ENCODE results near the gene LRRIQ4.

Gene LRRIQ4

GRCh38 chr3:169869484-169870220 is 57.0 kb downstream of the LRRIQ4 start, which contains the start of gene LRRC31:
TSS of gene LRRC31 (minus strand) at chr3:169869935. CDS start at chr3:169869807, 128 bp downstream.
- no peak within 1 kb of the TSS for H3K27ac ChIP-seq (ENCODE audit: low read depth, low read length)
- no peak within 1 kb of the TSS for H4K8ac ChIP-seq (ENCODE audit: low read depth, low read length)
- H2BK12ac ChIP-seq (ENCODE audit: low read length), result no peak within 1 kb of the TSS
- H2BK120ac ChIP-seq (ENCODE audit: insufficient read depth, low read length, poor library complexity), result no peak within 1 kb of the TSS
- H3K23ac ChIP-seq (ENCODE audit: low read length), result no peak within 1 kb of the TSS
- H3K4me1 ChIP-seq (ENCODE audit: control insufficient read depth in 1 of 2, insufficient read depth in 2 of 2, low read length in 2 of 2), result no peaks in the 10 kb centered on the region
- no peak within 1 kb of the TSS for H3K18ac ChIP-seq (ENCODE audit: low read length)
- H2AFZ ChIP-seq (ENCODE audit: insufficient read depth, low read length, poor library complexity), result no peak within 1 kb of the TSS
- H3K79me1 ChIP-seq (ENCODE audit: low read length), result no peaks in the 10 kb centered on the region
- no peak within 1 kb of the TSS for H3K4ac ChIP-seq (ENCODE audit: low read depth, low read length)
- H3K36me3 ChIP-seq (ENCODE audit: control insufficient read depth in 1 of 2, insufficient read depth in 2 of 2, low read length in 2 of 2), result no peaks in the 10 kb centered on the region
- H3K14ac ChIP-seq (ENCODE audit: low read length), result no peak within 1 kb of the TSS
- H3K4me2 ChIP-seq (ENCODE audit: low read length), result no peak within 1 kb of the TSS
- no peak within 1 kb of the TSS for H3K4me3 ChIP-seq (ENCODE audit: low read depth, low read length)
- WGBS (ENCODE audit: extremely low coverage, insufficient coverage, insufficient read length), result no CpG with 5 or more reads among the region's 2 CpGs
- H3K79me2 ChIP-seq (ENCODE audit: control insufficient read depth, insufficient read depth, low read length, poor library complexity), result no peaks in the 10 kb centered on the region
- no peaks in the 10 kb centered on the region for H3K27me3 ChIP-seq (ENCODE audit: insufficient read depth, low read length)
- no peak within 1 kb of the TSS for H4K91ac ChIP-seq (ENCODE audit: low read depth, low read length)
- H3K9ac ChIP-seq (ENCODE audit: low read length), result no peak within 1 kb of the TSS
- DNase-seq, result no peak
- no peak within 1 kb of the TSS for H4K12ac ChIP-seq (ENCODE audit: low read depth, low read length)
- no peak within 1 kb of the TSS for H2AK5ac ChIP-seq (ENCODE audit: low read length)
- H3K9me3 ChIP-seq (ENCODE audit: insufficient read depth, low read depth, low read length), result no peaks in the 10 kb centered on the region
- no peak within 1 kb of the TSS for H2BK5ac ChIP-seq (ENCODE audit: low read depth, low read length, poor library complexity)

- H3K27me3 ChIP-seq (ENCODE audit: insufficient read depth, low read length), result no peaks in the 10 kb centered on the region
- no peaks in the 10 kb centered on the region for H3K79me2 ChIP-seq (ENCODE audit: control insufficient read depth, insufficient read depth, low read length, poor library complexity)
- no peak overlapping the region for H3K23ac ChIP-seq (ENCODE audit: low read length)
- H3K36me3 ChIP-seq (ENCODE audit: control insufficient read depth in 1 of 2, insufficient read depth in 2 of 2, low read length in 2 of 2), result no peaks in the 10 kb centered on the region
- no peak for DNase-seq
- no peak overlapping the region for H2BK12ac ChIP-seq (ENCODE audit: low read length)
- H3K4me1 ChIP-seq (ENCODE audit: control insufficient read depth in 1 of 2, insufficient read depth in 2 of 2, low read length in 2 of 2), result no peaks in the 10 kb centered on the region
- no peak overlapping the region for H2AK5ac ChIP-seq (ENCODE audit: low read length)
- no peak overlapping the region for H3K14ac ChIP-seq (ENCODE audit: low read length)
- H2BK120ac ChIP-seq (ENCODE audit: insufficient read depth, low read length, poor library complexity), result no peak overlapping the region
- H3K79me1 ChIP-seq (ENCODE audit: low read length), result no peaks in the 10 kb centered on the region
- no peak overlapping the region for H3K9ac ChIP-seq (ENCODE audit: low read length)
- H3K4me2 ChIP-seq (ENCODE audit: low read length), result no peak overlapping the region
- no peak overlapping the region for H2AFZ ChIP-seq (ENCODE audit: insufficient read depth, low read length, poor library complexity)
- WGBS (ENCODE audit: extremely low coverage, insufficient coverage, insufficient read length), result no CpG with 5 or more reads among the region's 2 CpGs
- no peak overlapping the region for H4K8ac ChIP-seq (ENCODE audit: low read depth, low read length)
- H3K9me3 ChIP-seq (ENCODE audit: insufficient read depth, low read depth, low read length), result peaks cover 3% of the 10 kb centered on the region
- no peak overlapping the region for H3K27ac ChIP-seq (ENCODE audit: low read depth, low read length)
- no peak overlapping the region for H4K12ac ChIP-seq (ENCODE audit: low read depth, low read length)
- H3K18ac ChIP-seq (ENCODE audit: low read length), result no peak overlapping the region
- no peak overlapping the region for H4K91ac ChIP-seq (ENCODE audit: low read depth, low read length)
- H3K4ac ChIP-seq (ENCODE audit: low read depth, low read length), result no peak overlapping the region
- H3K4me3 ChIP-seq (ENCODE audit: low read depth, low read length), result no peak overlapping the region
- no peak overlapping the region for H2BK5ac ChIP-seq (ENCODE audit: low read depth, low read length, poor library complexity)
Measured at GRCh38 chr3:169871129-169871886, 58.6 kb downstream of the LRRIQ4 start.

GRCh38 chr3:169879013-169879557 is 66.4 kb downstream of the LRRIQ4 start:
- Histone ChIP-seq H3K4me1 (ENCODE audit: control insufficient read depth in 1 of 2, insufficient read depth in 2 of 2, low read length in 2 of 2) (peaks cover 4% of the 10 kb centered on the region in 2 experiments), H3K4me2 (ENCODE audit: low read length) (no peak overlapping the region), H3K23ac (ENCODE audit: low read length) (no peak overlapping the region), H2AK5ac (ENCODE audit: low read length) (no peak overlapping the region), H3K36me3 (ENCODE audit: control insufficient read depth in 1 of 2, insufficient read depth in 2 of 2, low read length in 2 of 2) (no peaks in the 10 kb centered on the region), H3K79me2 (ENCODE audit: control insufficient read depth, insufficient read depth, low read length, poor library complexity) (no peaks in the 10 kb centered on the region), H3K27me3 (ENCODE audit: insufficient read depth, low read length) (no peaks in the 10 kb centered on the region), H4K12ac (ENCODE audit: low read depth, low read length) (no peak overlapping the region), H3K9me3 (ENCODE audit: insufficient read depth, low read depth, low read length) (peaks cover 3% of the 10 kb centered on the region), H3K27ac (ENCODE audit: low read depth, low read length) (no peak overlapping the region), H4K8ac (ENCODE audit: low read depth, low read length) (no peak overlapping the region), H2BK12ac (ENCODE audit: low read length) (no peak overlapping the region), H3K79me1 (ENCODE audit: low read length) (no peaks in the 10 kb centered on the region), H2BK5ac (ENCODE audit: low read depth, low read length, poor library complexity) (no peak overlapping the region), H3K4me3 (ENCODE audit: low read depth, low read length) (no peak overlapping the region), H3K9ac (ENCODE audit: low read length) (no peak overlapping the region), H2AFZ (ENCODE audit: insufficient read depth, low read length, poor library complexity) (no peak overlapping the region), H3K18ac (ENCODE audit: low read length) (no peak overlapping the region), H4K91ac (ENCODE audit: low read depth, low read length) (no peak overlapping the region), H3K4ac (ENCODE audit: low read depth, low read length) (no peak overlapping the region), H2BK120ac (ENCODE audit: insufficient read depth, low read length, poor library complexity) (no peak overlapping the region), H3K14ac (ENCODE audit: low read length) (no peak overlapping the region)
- no peak for DNase-seq
- no CpG with 5 or more reads among the region's 8 CpGs for WGBS (ENCODE audit: extremely low coverage, insufficient coverage, insufficient read length)

DNA sequence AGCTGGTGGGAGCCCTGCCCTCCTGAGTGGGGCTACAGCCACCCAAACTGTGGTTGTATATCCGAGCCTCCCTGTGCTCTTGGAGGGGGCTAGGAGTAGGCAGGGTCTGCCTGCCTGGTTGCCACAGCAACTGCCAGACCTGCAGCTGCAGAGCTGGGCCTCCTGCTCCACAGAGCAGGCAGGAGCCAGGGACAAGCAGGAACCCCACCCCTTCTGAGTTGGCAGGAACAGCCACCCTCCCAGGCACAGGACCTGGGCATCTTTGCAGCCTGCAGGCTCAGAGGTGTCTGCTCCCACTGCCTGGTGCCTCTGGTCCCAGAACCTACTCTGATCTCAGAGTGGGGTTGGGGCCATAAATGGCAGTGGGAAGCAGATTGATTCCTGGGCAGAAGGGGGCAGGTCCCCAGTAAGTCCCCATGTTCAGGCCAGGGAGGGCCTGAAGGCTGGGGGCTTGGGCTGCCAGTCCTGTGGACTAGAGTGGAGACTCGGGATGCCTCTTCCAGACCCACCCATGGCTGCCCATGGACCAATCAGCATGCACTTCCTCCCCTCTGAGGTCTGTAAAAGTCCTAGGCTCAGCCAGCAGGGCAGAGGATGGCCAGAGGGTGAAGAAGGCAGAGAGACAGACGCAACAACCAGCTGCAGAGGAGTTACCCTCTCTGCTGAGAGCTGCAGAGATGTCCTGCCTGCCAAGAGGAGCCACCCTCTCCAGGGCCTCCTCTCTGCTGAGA is 67.3 kb downstream of the LRRIQ4 start:
- H3K23ac ChIP-seq (ENCODE audit: low read length), result no peak overlapping the region
- no peak overlapping the region for H3K4ac ChIP-seq (ENCODE audit: low read depth, low read length)
- H2BK120ac ChIP-seq (ENCODE audit: insufficient read depth, low read length, poor library complexity), result no peak overlapping the region
- H3K4me1 ChIP-seq (ENCODE audit: control insufficient read depth in 1 of 2, insufficient read depth in 2 of 2, low read length in 2 of 2), result peaks cover 4% of the 10 kb centered on the region in 2 experiments
- H3K14ac ChIP-seq (ENCODE audit: low read length), result no peak overlapping the region
- H2BK5ac ChIP-seq (ENCODE audit: low read depth, low read length, poor library complexity), result no peak overlapping the region
- no peak overlapping the region for H3K4me3 ChIP-seq (ENCODE audit: low read depth, low read length)
- no peak overlapping the region for H3K9ac ChIP-seq (ENCODE audit: low read length)
- no peak overlapping the region for H2AK5ac ChIP-seq (ENCODE audit: low read length)
- H3K79me2 ChIP-seq (ENCODE audit: control insufficient read depth, insufficient read depth, low read length, poor library complexity), result no peaks in the 10 kb centered on the region
- H3K27ac ChIP-seq (ENCODE audit: low read depth, low read length), result no peak overlapping the region
- DNase-seq, result no peak
- H3K4me2 ChIP-seq (ENCODE audit: low read length), result no peak overlapping the region
- no peaks in the 10 kb centered on the region for H3K79me1 ChIP-seq (ENCODE audit: low read length)
- H2BK12ac ChIP-seq (ENCODE audit: low read length), result no peak overlapping the region
- H3K27me3 ChIP-seq (ENCODE audit: insufficient read depth, low read length), result no peaks in the 10 kb centered on the region
- no peak overlapping the region for H4K91ac ChIP-seq (ENCODE audit: low read depth, low read length)
- no CpG with 5 or more reads among the region's 3 CpGs for WGBS (ENCODE audit: extremely low coverage, insufficient coverage, insufficient read length)
- no peak overlapping the region for H2AFZ ChIP-seq (ENCODE audit: insufficient read depth, low read length, poor library complexity)
- no peaks in the 10 kb centered on the region for H3K36me3 ChIP-seq (ENCODE audit: control insufficient read depth in 1 of 2, insufficient read depth in 2 of 2, low read length in 2 of 2)
- H3K18ac ChIP-seq (ENCODE audit: low read length), result no peak overlapping the region
- H3K9me3 ChIP-seq (ENCODE audit: insufficient read depth, low read depth, low read length), result peaks cover 3% of the 10 kb centered on the region
- no peak overlapping the region for H4K12ac ChIP-seq (ENCODE audit: low read depth, low read length)
- no peak overlapping the region for H4K8ac ChIP-seq (ENCODE audit: low read depth, low read length)

All from trophoblast cell (in vitro differentiated cells and primary cell).